Suprapubic skin (tissue), 3 donors: Measurements from ENCODE around the gene AGMO.

Experiments used
- CTCF ChIP-seq, 2 donors: fragments of 200-600 bp in 1 of 2; fragments of 450-650 bp in 1 of 2; sonication (generic) in 1 of 2; IDR thresholded peaks; one replicate each; pipeline ENCODE4 v1.5.1; 2016 to 2019; ENCODE audit warnings: antibody characterized with exemption in 2 of 2, mild to moderate bottlenecking in 1 of 2, moderate library complexity in 1 of 2
- EP300 ChIP-seq: sonication (generic); formaldehyde crosslinking; IDR thresholded peaks from one replicate; pipeline ENCODE4 v1.6.1; 2017; ENCODE audit warnings: antibody characterized with exemption
- POLR2A ChIP-seq, 2 donors: fragments of 450-650 bp; IDR thresholded peaks; one replicate each; pipeline ENCODE4 v1.6.1; 2017; ENCODE audit warnings: antibody characterized with exemption in 2 of 2, mild to moderate bottlenecking in 2 of 2, moderate library complexity in 2 of 2

GRCh38 chr7:15602236-15602635 lies 40.4 kb upstream of the AGMO start:
- TF ChIP-seq CTCF (IDR thresholded peaks at IDR 0.05) (no peak), POLR2A (IDR thresholded peaks at IDR 0.05) (no peak), EP300 (no peak)
